H9 (cell line): Measurements from ENCODE around the gene SPIN2B. TPM values are rescaled to one million over a fixed set of nuclear protein-coding genes. Genes with fewer than 3 reads are reported as not detected.

Experiments
- DNase-seq: peaks from one replicate; pipeline ENCODE4 v3.0.0-alpha.2; 2017
- H2AFZ ChIP-seq: one replicate; pipeline ENCODE4 v1.6.1; 2013; ENCODE audit warnings: mild to moderate bottlenecking, low read length, control low read depth, moderate library complexity
- H2AK5ac ChIP-seq: 2 replicates; pipeline ENCODE4 v1.6.1; 2013; ENCODE audit warnings: low read length, control low read depth, mixed read lengths; ENCODE audit not compliant: insufficient read length
- H2BK120ac ChIP-seq: one replicate; pipeline ENCODE4 v1.6.1; 2013; ENCODE audit warnings: low read depth, mild to moderate bottlenecking, low read length, control low read depth, inconsistent platforms; ENCODE audit not compliant: poor library complexity, severe bottlenecking
- H2BK12ac ChIP-seq: 2 replicates; pipeline ENCODE4 v1.6.1; 2013; ENCODE audit warnings: low read length, control low read depth, mixed read lengths, low read depth; ENCODE audit not compliant: insufficient read length
- H2BK15ac ChIP-seq: 2 replicates; pipeline ENCODE4 v1.6.1; 2013; ENCODE audit warnings: low read depth, low read length, control low read depth
- H2BK20ac ChIP-seq: one replicate; pipeline ENCODE4 v1.6.1; 2013; ENCODE audit warnings: low read depth, mild to moderate bottlenecking, low read length, control low read depth, inconsistent platforms; ENCODE audit not compliant: poor library complexity, severe bottlenecking
- H2BK5ac ChIP-seq: 2 replicates; pipeline ENCODE4 v1.6.1; 2013; ENCODE audit warnings: low read length, control low read depth, mixed read lengths; ENCODE audit not compliant: insufficient read length
- H3K14ac ChIP-seq: 2 replicates; pipeline ENCODE4 v1.6.1; 2013; ENCODE audit warnings: low read length, control low read depth; ENCODE audit not compliant: insufficient read depth
- H3K18ac ChIP-seq: 2 replicates; pipeline ENCODE4 v1.6.1; 2013; ENCODE audit warnings: low read depth, mild to moderate bottlenecking, mixed read lengths, low read length, control low read depth; ENCODE audit not compliant: insufficient read length
- H3K23ac ChIP-seq: 2 replicates; pipeline ENCODE4 v1.6.1; 2013; ENCODE audit warnings: low read length, control low read depth, mixed read lengths, low read depth; ENCODE audit not compliant: insufficient read length
- H3K23me2 ChIP-seq: 2 replicates; pipeline ENCODE4 v1.6.1; 2013; ENCODE audit warnings: low read depth, mild to moderate bottlenecking, mixed read lengths, low read length, control low read depth; ENCODE audit not compliant: insufficient read length, poor library complexity, severe bottlenecking
- H3K27ac ChIP-seq: 2 replicates; pipeline ENCODE4 v1.5.1; 2013; ENCODE audit warnings: low read length, control low read depth, mixed read lengths, low read depth; ENCODE audit not compliant: insufficient read length
- H3K27me3 ChIP-seq: 2 replicates; pipeline ENCODE4 v1.6.1; 2013; ENCODE audit warnings: low read length, control low read depth, inconsistent platforms; ENCODE audit not compliant: insufficient read depth
- H3K4ac ChIP-seq: 2 replicates; pipeline ENCODE4 v1.6.1; 2013; ENCODE audit warnings: low read depth, mild to moderate bottlenecking, control low read depth, inconsistent platforms, low read length, moderate library complexity
- H3K4me1 ChIP-seq: 2 replicates; pipeline ENCODE4 v1.6.1; 2013; ENCODE audit warnings: low read length, control low read depth, inconsistent platforms; ENCODE audit not compliant: insufficient read depth
- H3K4me2 ChIP-seq: 2 replicates; pipeline ENCODE4 v1.6.1; 2013; ENCODE audit warnings: low read length, control low read depth, mixed read lengths; ENCODE audit not compliant: insufficient read length, insufficient read depth
- H3K56ac ChIP-seq: 2 replicates; pipeline ENCODE4 v1.6.1; 2013; ENCODE audit warnings: low read depth, mild to moderate bottlenecking, mixed read lengths, low read length, control low read depth; ENCODE audit not compliant: insufficient read length
- H3K79me1 ChIP-seq: 2 replicates; pipeline ENCODE4 v1.6.1; 2013; ENCODE audit warnings: low read depth, mild to moderate bottlenecking, moderate library complexity, low read length, control low read depth, inconsistent platforms; ENCODE audit not compliant: insufficient read depth, poor library complexity, severe bottlenecking
- H3K79me2 ChIP-seq: 2 replicates; pipeline ENCODE4 v1.6.1; 2013; ENCODE audit warnings: low read length, control low read depth, inconsistent platforms; ENCODE audit not compliant: insufficient read depth
- H3K9ac ChIP-seq: 2 replicates; pipeline ENCODE4 v1.6.1; 2013; ENCODE audit warnings: low read length, control low read depth, mixed read lengths; ENCODE audit not compliant: insufficient read length; ENCODE audit errors: extremely low read depth
- H3K9me3 ChIP-seq: one replicate; pipeline ENCODE4 v1.6.1; 2013; ENCODE audit warnings: low read depth, low read length, inconsistent platforms; ENCODE audit not compliant: control insufficient read depth
- H3T11ph ChIP-seq: one replicate; pipeline ENCODE4 v1.6.1; 2013; ENCODE audit warnings: mild to moderate bottlenecking, low read length, control low read depth, inconsistent platforms
- H4K20me1 ChIP-seq: one replicate; pipeline ENCODE4 v1.6.1; 2013; ENCODE audit not compliant: control insufficient read depth, insufficient read length, insufficient read depth
- H4K5ac ChIP-seq: 2 replicates; pipeline ENCODE4 v1.6.1; 2013; ENCODE audit warnings: low read depth, mild to moderate bottlenecking, mixed read lengths, low read length, control low read depth; ENCODE audit not compliant: insufficient read length
- H4K8ac ChIP-seq: replicated peaks from 2 replicates; pipeline ENCODE4 v1.6.1; 2013; ENCODE audit warnings: low read length, control low read depth, mixed read lengths, low read depth; ENCODE audit not compliant: insufficient read length
- H4K91ac ChIP-seq: 2 replicates; pipeline ENCODE4 v1.6.1; 2013; ENCODE audit warnings: low read depth, mild to moderate bottlenecking, moderate library complexity, mixed read lengths, low read length, control low read depth; ENCODE audit not compliant: insufficient read length
- H3K27ac Mint-ChIP-seq, 3 experiments: 2 replicates in 2 of 3; 3 replicates in 1 of 3; pipeline ENCODE4 v1.8.0; 2020 to 2021; ENCODE audit warnings: mixed read lengths in 3 of 3, mild to moderate bottlenecking in 1 of 3, moderate library complexity in 1 of 3
- H3K27me3 Mint-ChIP-seq: 2 replicates; pipeline ENCODE4 v1.8.0; 2021; ENCODE audit warnings: low read depth, mild to moderate bottlenecking, moderate library complexity, mixed read lengths
- H3K36me3 Mint-ChIP-seq, 3 experiments: 2 replicates in 2 of 3; 3 replicates in 1 of 3; pipeline ENCODE4 v1.8.0; 2020 to 2021; ENCODE audit warnings: low read depth in 3 of 3, mixed read lengths in 3 of 3; ENCODE audit not compliant: insufficient read depth in 1 of 3
- H3K4me1 Mint-ChIP-seq, 2 experiments: 2 replicates each; pipeline ENCODE4 v1.8.0; 2020; ENCODE audit warnings: mixed read lengths in 2 of 2
- H3K4me3 Mint-ChIP-seq, 2 experiments: 2 replicates in 1 of 2; 3 replicates in 1 of 2; pipeline ENCODE4 v1.8.0; 2020 to 2021; ENCODE audit warnings: mild to moderate bottlenecking in 2 of 2, mixed read lengths in 2 of 2, moderate library complexity in 1 of 2
- H3K9me3 Mint-ChIP-seq, 2 experiments: 2 replicates in 1 of 2; 3 replicates in 1 of 2; pipeline ENCODE4 v1.8.0; 2020; ENCODE audit warnings: mild to moderate bottlenecking in 2 of 2, mixed read lengths in 2 of 2, moderate library complexity in 1 of 2
- CTCF ChIP-seq: fragments of 200-600 bp; sonication (generic); conservative IDR thresholded peaks from 3 replicates; pipeline ENCODE4 v1.8.0; 2021; ENCODE audit warnings: antibody characterized with exemption, mild to moderate bottlenecking
- WGBS: extraction: QIAGEN DNeasy Blood & Tissue Kit; methylation state at CpG from one replicate; pipeline ENCODE4 v1.1.7; 2013; ENCODE audit warnings: missing lambda C conversion rate, low lambda C conversion rate, mixed read lengths; ENCODE audit not compliant: insufficient read length; ENCODE audit errors: extremely low coverage; 5-methylcytosine and 5-hydroxymethylcytosine counted together
- total RNA-seq: library from RNA; stranded (reverse); gene quantifications from 2 replicates; pipeline ENCODE4 v1.2.1, GENCODE V29; 2021

SPIN2B gene
- total RNA-seq, 1 experiment from 2014 or later = 15.0 TPM

GRCh38 chrX:57070185-57070984 lies 51.0 kb downstream of the SPIN2B start:
- no peak for TF ChIP-seq CTCF
- H4K20me1 ChIP-seq = no peaks in the 10 kb centered on the region
- H3K36me3 Mint-ChIP-seq = peaks cover 0 to 7% (median 2%) of the 10 kb centered on the region in 3 experiments; a peak in 5 of 7 replicates
- H3K23me2 ChIP-seq = no peaks in the 10 kb centered on the region
- no peak overlapping the region for H3K14ac ChIP-seq
- no peaks in the 10 kb centered on the region for H3K27me3 ChIP-seq
- WGBS = no CpG with 5 or more reads among the region's 32 CpGs
- H3K9me3 Mint-ChIP-seq = peaks cover 66 to 83% of the 10 kb centered on the region in 2 experiments
- DNase-seq = peak; percentile 33
- H2AK5ac ChIP-seq = no peak overlapping the region
- H3K9ac ChIP-seq = no peak overlapping the region
- no peak overlapping the region for H2BK15ac ChIP-seq
- H3K56ac ChIP-seq = no peak overlapping the region
- H2AFZ ChIP-seq = no peak overlapping the region
- no peak overlapping the region for H3K27ac ChIP-seq
- H3K4ac ChIP-seq = no peak overlapping the region
- H2BK120ac ChIP-seq = no peak overlapping the region
- peaks cover 43% of the 10 kb centered on the region for H3K9me3 ChIP-seq
- H3K79me1 ChIP-seq = no peaks in the 10 kb centered on the region
- no peak overlapping the region for H3T11ph ChIP-seq
- H4K5ac ChIP-seq = no peak overlapping the region
- no peak overlapping the region for H3K4me3 Mint-ChIP-seq
- H3K4me1 Mint-ChIP-seq = no peaks in the 10 kb centered on the region
- no peaks in the 10 kb centered on the region for H3K4me1 ChIP-seq
- H2BK5ac ChIP-seq = no peak overlapping the region
- H4K91ac ChIP-seq = no peak overlapping the region
- no peak overlapping the region for H2BK12ac ChIP-seq
- no peak overlapping the region for H3K23ac ChIP-seq
- H3K4me2 ChIP-seq = no peak overlapping the region
- H3K79me2 ChIP-seq = no peaks in the 10 kb centered on the region
- H3K18ac ChIP-seq = no peak overlapping the region
- no peak overlapping the region for H4K8ac ChIP-seq
- peaks cover 2% of the 10 kb centered on the region; the same call in 1 of the 2 replicates for H3K27me3 Mint-ChIP-seq
- no peak overlapping the region for H3K27ac Mint-ChIP-seq
- H2BK20ac ChIP-seq = no peak overlapping the region

Other genes with a start within 250 kb of the SPIN2B start
- gene SPIN3, start 126.0 kb downstream of the SPIN2B start, total RNA-seq = 23.3 and 23.5 TPM in 2 replicates
- 2.2 and 2.8 TPM in 2 replicates for gene SPIN2A, start 15.8 kb upstream of the SPIN2B start, total RNA-seq
- gene FAAH2, start 165.2 kb upstream of the SPIN2B start, total RNA-seq = 6.4 and 6.9 TPM in 2 replicates